Prostate gland (tissue), 2 donors: ENCODE results near the gene SFRP2.

Experiments
- POLR2A ChIP-seq: fragments of 450-650 bp; IDR thresholded peaks from one replicate; pipeline ENCODE4 v1.6.1; 2016; ENCODE audit warnings: antibody characterized with exemption, mild to moderate bottlenecking
- TF ChIP-seq, protein P1 (sequence below), 4 experiments: fragments of 200-600 bp in 2 of 4; fragments of 450-650 bp in 2 of 4; sonication (generic) in 2 of 4; IDR thresholded peaks; 1 replicate in 3 of 4; 2 replicates in 1 of 4; pipeline ENCODE4 v1.5.1; 2016 to 2019; ENCODE audit warnings: antibody characterized with exemption in 4 of 4, mild to moderate bottlenecking in 2 of 4, moderate library complexity in 2 of 4

DNA sequence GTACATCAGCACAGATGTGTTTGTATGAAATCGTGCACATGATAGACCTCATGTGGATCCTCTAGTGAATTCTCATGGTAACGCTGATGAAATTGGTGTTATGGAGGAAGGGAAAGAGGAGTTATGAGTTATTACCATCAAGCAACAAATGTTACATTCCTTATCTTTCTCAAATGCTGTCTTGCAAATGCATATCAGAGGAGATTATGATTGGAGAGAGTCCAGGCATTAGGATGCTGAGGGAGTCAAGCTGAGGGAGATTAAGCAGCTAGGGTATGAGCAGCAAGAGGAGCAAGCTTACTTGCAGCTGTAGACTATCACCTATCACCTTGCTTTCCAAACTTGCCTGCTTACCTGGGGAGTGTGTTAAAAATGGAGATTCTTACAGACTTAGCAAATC lies 36.8 kb upstream of the SFRP2 start:
- TF ChIP-seq, protein P1, sequence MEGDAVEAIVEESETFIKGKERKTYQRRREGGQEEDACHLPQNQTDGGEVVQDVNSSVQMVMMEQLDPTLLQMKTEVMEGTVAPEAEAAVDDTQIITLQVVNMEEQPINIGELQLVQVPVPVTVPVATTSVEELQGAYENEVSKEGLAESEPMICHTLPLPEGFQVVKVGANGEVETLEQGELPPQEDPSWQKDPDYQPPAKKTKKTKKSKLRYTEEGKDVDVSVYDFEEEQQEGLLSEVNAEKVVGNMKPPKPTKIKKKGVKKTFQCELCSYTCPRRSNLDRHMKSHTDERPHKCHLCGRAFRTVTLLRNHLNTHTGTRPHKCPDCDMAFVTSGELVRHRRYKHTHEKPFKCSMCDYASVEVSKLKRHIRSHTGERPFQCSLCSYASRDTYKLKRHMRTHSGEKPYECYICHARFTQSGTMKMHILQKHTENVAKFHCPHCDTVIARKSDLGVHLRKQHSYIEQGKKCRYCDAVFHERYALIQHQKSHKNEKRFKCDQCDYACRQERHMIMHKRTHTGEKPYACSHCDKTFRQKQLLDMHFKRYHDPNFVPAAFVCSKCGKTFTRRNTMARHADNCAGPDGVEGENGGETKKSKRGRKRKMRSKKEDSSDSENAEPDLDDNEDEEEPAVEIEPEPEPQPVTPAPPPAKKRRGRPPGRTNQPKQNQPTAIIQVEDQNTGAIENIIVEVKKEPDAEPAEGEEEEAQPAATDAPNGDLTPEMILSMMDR (IDR thresholded peaks at IDR 0.05), result no peak
- TF ChIP-seq POLR2A, result no peak
